Neural cell (in vitro differentiated cells): ENCODE data around the gene HSH2D. TPM values are rescaled to one million over a fixed set of nuclear protein-coding genes. Genes with fewer than 3 reads are reported as not detected.

Source experiments
- H2AFZ ChIP-seq: fragments of 200-600, 300-800 bp; sonication (generic), shearing (Covaris generic); 2 replicates; pipeline ENCODE4 v1.6.0; 2014; ENCODE audit warnings: low read depth, mild to moderate bottlenecking, antibody characterized with exemption, low read length, moderate library complexity
- H3F3A ChIP-seq: fragments of 200-600 bp; shearing (Covaris generic); 2 replicates; pipeline ENCODE4 v1.6.1; 2016; ENCODE audit warnings: mild to moderate bottlenecking, moderate library complexity, mixed read lengths, antibody characterized with exemption, low read length; ENCODE audit not compliant: insufficient read depth, poor library complexity, severe bottlenecking
- H3K27ac ChIP-seq: fragments of 200-600, 300-800 bp; sonication (generic), shearing (Covaris generic); 2 replicates; pipeline ENCODE4 v1.5.1; 2014; ENCODE audit warnings: mild to moderate bottlenecking, low read length, moderate library complexity
- H3K27me3 ChIP-seq: fragments of 300-800, 200-600 bp; sonication (generic), shearing (Covaris generic); 2 replicates; pipeline ENCODE4 v1.6.0; 2014; ENCODE audit warnings: mild to moderate bottlenecking, low read depth, low read length, moderate library complexity; ENCODE audit not compliant: insufficient read depth
- H3K36me3 ChIP-seq: fragments of 300-800, 200-600 bp; sonication (generic), shearing (Covaris generic); 2 replicates; pipeline ENCODE4 v1.5.1; 2014; ENCODE audit warnings: mild to moderate bottlenecking, antibody characterized with exemption, low read length, moderate library complexity; ENCODE audit not compliant: insufficient read depth
- H3K4me2 ChIP-seq: fragments of 300-800, 200-600 bp; sonication (generic), shearing (Covaris generic); 2 replicates; pipeline ENCODE4 v1.6.0; 2014; ENCODE audit warnings: mild to moderate bottlenecking, low read length
- H3K4me3 ChIP-seq: fragments of 300-800, 200-600 bp; sonication (generic), shearing (Covaris generic); 2 replicates; pipeline ENCODE4 v1.5.1; 2014; ENCODE audit warnings: mild to moderate bottlenecking, low read length, moderate library complexity
- H3K79me2 ChIP-seq: fragments of 200-600 bp; shearing (Covaris generic); replicated peaks from 2 replicates; pipeline ENCODE4 v1.6.0; 2014; ENCODE audit warnings: mild to moderate bottlenecking, low read length, moderate library complexity; ENCODE audit not compliant: insufficient read depth
- H3K9ac ChIP-seq: fragments of 300-800, 200-600 bp; sonication (generic), shearing (Covaris generic); 2 replicates; pipeline ENCODE4 v1.6.1; 2016; ENCODE audit warnings: mild to moderate bottlenecking, low read length, mixed read lengths
- H3K9me2 ChIP-seq: fragments of 200-600 bp; shearing (Covaris generic); 2 replicates; pipeline ENCODE4 v1.6.1; 2016; ENCODE audit warnings: mild to moderate bottlenecking, low read length, mixed read lengths; ENCODE audit not compliant: insufficient read depth
- H3K9me3 ChIP-seq: fragments of 200-600, 300-800 bp; sonication (generic), shearing (Covaris generic); 2 replicates; pipeline ENCODE4 v1.6.1; 2016; ENCODE audit warnings: mild to moderate bottlenecking, mixed run types, low read length, moderate library complexity, mixed read lengths
- H4K20me1 ChIP-seq: fragments of 200-600 bp; shearing (Covaris generic); 2 replicates; pipeline ENCODE4 v1.6.1; 2016; ENCODE audit warnings: mild to moderate bottlenecking, mixed run types; ENCODE audit not compliant: insufficient read depth
- CTCF ChIP-seq: fragments of 450-650 bp; IDR thresholded peaks from 2 replicates; pipeline ENCODE4 v1.5.1; 2014; ENCODE audit warnings: antibody characterized with exemption, mild to moderate bottlenecking, moderate library complexity; ENCODE audit not compliant: poor library complexity, severe bottlenecking
- EP300 ChIP-seq: fragments of 450-650 bp; conservative IDR thresholded peaks from 2 replicates; pipeline ENCODE4 v1.6.1; 2014; ENCODE audit warnings: antibody characterized with exemption, mild to moderate bottlenecking, moderate library complexity; ENCODE audit not compliant: poor library complexity, severe bottlenecking
- EZH2 ChIP-seq: fragments of 200-600, 300-800 bp; shearing (Covaris generic), sonication (generic); IDR thresholded peaks from 2 replicates; pipeline ENCODE4 v1.6.1; 2014; ENCODE audit warnings: antibody characterized with exemption, low read length, borderline replicate concordance, mild to moderate bottlenecking; ENCODE audit not compliant: insufficient read depth, poor library complexity, severe bottlenecking
- MXI1 ChIP-seq: fragments of 450-650 bp; conservative IDR thresholded peaks from 2 replicates; pipeline ENCODE4 v1.6.1; 2014; ENCODE audit warnings: antibody characterized with exemption, mild to moderate bottlenecking; ENCODE audit not compliant: poor library complexity, severe bottlenecking
- POLR2AphosphoS5 ChIP-seq: IDR thresholded peaks from 2 replicates; pipeline ENCODE4 v1.6.1; 2012
- RAD21 ChIP-seq: fragments of 450-650 bp; conservative IDR thresholded peaks from 2 replicates; pipeline ENCODE4 v1.6.1; 2014; ENCODE audit warnings: antibody characterized with exemption, mild to moderate bottlenecking, moderate library complexity
- REST ChIP-seq: IDR thresholded peaks from 2 replicates; pipeline ENCODE4 v1.6.1; 2012; ENCODE audit warnings: borderline replicate concordance
- SMC3 ChIP-seq: fragments of 450-650 bp; conservative IDR thresholded peaks from 2 replicates; pipeline ENCODE4 v1.6.1; 2014; ENCODE audit warnings: antibody characterized with exemption, mild to moderate bottlenecking, moderate library complexity; ENCODE audit not compliant: poor library complexity
- TAF1 ChIP-seq: IDR thresholded peaks from 2 replicates; pipeline ENCODE4 v1.6.1; 2012; ENCODE audit warnings: low read depth
- polyA plus RNA-seq: library from polyadenylated mRNA; depleted of rRNA; stranded (reverse); fragments of >200 nt; gene quantifications from 2 replicates; pipeline ENCODE4 v1.2.3, GENCODE V29; 2014

Gene HSH2D
- polyA plus RNA-seq, 1 donor from 2014 or later: not detected

GRCh38 chr19:16121141-16121540, 22.3 kb upstream of the HSH2D start:
- Histone ChIP-seq H3K27ac (no peak overlapping the region), H3K27me3 (no peaks in the 10 kb centered on the region), H3K9me2 (no peaks in the 10 kb centered on the region), H3K4me3 (no peak overlapping the region), H3K9me3 (no peaks in the 10 kb centered on the region), H3K4me2 (no peak overlapping the region), H3F3A (no peaks in the 10 kb centered on the region), H3K9ac (no peak overlapping the region), H3K79me2 (no peaks in the 10 kb centered on the region), H3K36me3 (no peaks in the 10 kb centered on the region), H2AFZ (no peak overlapping the region), H4K20me1 (no peaks in the 10 kb centered on the region)
- TF ChIP-seq RAD21 (no peak), REST (no peak), MXI1 (no peak), EP300 (no peak)

GRCh38 chr19:16121967-16122366, 21.5 kb upstream of the HSH2D start:
- H3K4me2 ChIP-seq: no peak overlapping the region
- TF ChIP-seq MXI1 (no peak), POLR2AphosphoS5 (no peak)
- no peaks in the 10 kb centered on the region for H3K9me3 ChIP-seq
- no peaks in the 10 kb centered on the region for H3K9me2 ChIP-seq
- H3K4me3 ChIP-seq: no peak overlapping the region
- H2AFZ ChIP-seq: no peak overlapping the region
- no peak overlapping the region for H3K9ac ChIP-seq
- no peaks in the 10 kb centered on the region for H3F3A ChIP-seq
- no peaks in the 10 kb centered on the region for H3K36me3 ChIP-seq
- H3K27ac ChIP-seq: no peak overlapping the region
- H3K79me2 ChIP-seq: no peaks in the 10 kb centered on the region
- H4K20me1 ChIP-seq: no peaks in the 10 kb centered on the region
- no peaks in the 10 kb centered on the region for H3K27me3 ChIP-seq

- Histone ChIP-seq H3K9me3 (no peaks in the 10 kb centered on the region), H3K79me2 (no peaks in the 10 kb centered on the region), H3K9me2 (no peaks in the 10 kb centered on the region), H3F3A (no peaks in the 10 kb centered on the region), H3K9ac (no peak overlapping the region), H3K27me3 (no peaks in the 10 kb centered on the region), H3K4me2 (no peak overlapping the region), H3K4me3 (no peak overlapping the region), H2AFZ (no peak overlapping the region), H4K20me1 (no peaks in the 10 kb centered on the region), H3K27ac (no peak overlapping the region), H3K36me3 (no peaks in the 10 kb centered on the region)
- TF ChIP-seq EZH2 (no peak), POLR2AphosphoS5 (no peak), MXI1 (no peak), CTCF (no peak), EP300 (no peak), TAF1 (no peak), SMC3 (no peak), REST (no peak)
These were observed 18.5 kb upstream of the HSH2D start for GRCh38 chr19:16124953-16125352.
